ENCODE measurements around the gene TGFBI.

GRCh38 chr5:136090319-136090718 is 61.5 kb downstream of the TGFBI start:
- TF ChIP-seq CTCF (IDR thresholded peaks at IDR 0.05; ENCODE audit: insufficient read depth, low read length, poor library complexity, severe bottlenecking) = no peak
- TF ChIP-seq EZH2phosphoT487 (conservative IDR thresholded peaks at IDR 0.05; ENCODE audit: low read length) = no peak

All from SU-DHL-6 (cell line).